ENCODE results near the gene EXOSC5.
"Not testable (repeated sequence)": the region's sequence is repeated elsewhere in the genome, so short reads cannot be mapped to it uniquely, and the experiment has no call there.

Gene EXOSC5

DNA sequence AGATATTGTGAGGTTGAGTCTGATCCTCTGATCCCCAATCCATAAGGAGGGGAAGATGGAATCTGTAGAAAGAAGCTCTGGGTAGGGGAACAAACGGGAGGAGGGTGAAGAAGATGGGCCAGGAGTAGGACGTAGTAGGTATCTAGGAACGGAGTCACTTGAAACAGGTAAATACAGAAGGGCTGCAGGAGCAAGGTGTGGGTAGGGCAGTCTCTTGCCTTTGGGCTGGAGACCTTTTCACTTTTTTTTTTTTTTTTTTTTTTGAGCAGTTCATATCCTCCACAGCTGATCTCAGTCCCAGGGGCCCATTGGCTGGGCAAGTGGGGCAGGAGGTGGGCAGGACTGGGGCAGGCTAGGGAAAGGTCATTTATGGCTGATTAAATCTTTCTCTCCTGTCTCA is 1.9 kb upstream of the EXOSC5 start:
- no peaks in the 10 kb centered on the region for H3K27me3 ChIP-seq (ENCODE audit: control insufficient read depth, insufficient read depth, low read length)
- H3K4me3 ChIP-seq (ENCODE audit: low read length) = peak overlapping the region; percentile 99
- H3K27ac ChIP-seq (ENCODE audit: low read length) = no peak overlapping the region
- peaks cover 3% of the 10 kb centered on the region for H3K36me3 ChIP-seq (ENCODE audit: control insufficient read depth, low read depth, low read length)
- H3K9ac ChIP-seq (ENCODE audit: low read length) = no peak overlapping the region
- H3K9me3 ChIP-seq (ENCODE audit: control insufficient read depth, low read depth, low read length) = no peaks in the 10 kb centered on the region
- peaks cover 6% of the 10 kb centered on the region for H3K4me1 ChIP-seq (ENCODE audit: control insufficient read depth, low read depth, low read length)

DNA sequence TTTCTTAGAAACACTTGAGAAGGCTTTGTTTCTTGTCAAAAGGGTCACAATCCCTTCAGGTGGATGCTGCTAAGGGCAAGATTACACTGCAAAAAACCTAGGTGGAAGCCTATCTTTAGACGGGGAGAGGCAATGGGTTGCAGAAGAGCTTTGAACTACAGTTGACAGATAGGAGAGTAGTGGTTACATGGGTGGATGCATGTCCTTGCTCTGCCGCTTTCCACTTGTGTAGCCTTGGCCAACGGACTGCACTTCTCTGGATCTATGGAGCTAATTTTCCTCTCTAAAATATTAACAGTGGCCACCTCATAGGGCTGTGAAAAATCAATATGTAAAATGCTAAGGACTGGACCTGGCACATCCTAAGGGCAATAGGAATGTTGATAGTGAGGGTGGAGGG is 1.4 kb upstream of the EXOSC5 start:
- Histone ChIP-seq H3K9ac (ENCODE audit: low read length) (peak overlapping the region; percentile 97), H3K9me3 (ENCODE audit: control insufficient read depth, low read depth, low read length) (no peaks in the 10 kb centered on the region), H3K4me3 (ENCODE audit: low read length) (peak overlapping the region; percentile 99), H3K36me3 (ENCODE audit: control insufficient read depth, low read depth, low read length) (peaks cover 3% of the 10 kb centered on the region), H3K4me1 (ENCODE audit: control insufficient read depth, low read depth, low read length) (peaks cover 6% of the 10 kb centered on the region), H3K27me3 (ENCODE audit: control insufficient read depth, insufficient read depth, low read length) (no peaks in the 10 kb centered on the region), H3K27ac (ENCODE audit: low read length) (no peak overlapping the region)

GRCh38 chr19:41398050-41398418 is 875 bp upstream of the EXOSC5 start:
- Histone ChIP-seq H3K4me1 (ENCODE audit: control insufficient read depth, low read depth, low read length) (peaks cover 6% of the 10 kb centered on the region), H3K27me3 (ENCODE audit: control insufficient read depth, insufficient read depth, low read length) (no peaks in the 10 kb centered on the region), H3K27ac (ENCODE audit: low read length) (peak overlapping the region; percentile 90), H3K4me3 (ENCODE audit: low read length) (peak overlapping the region; percentile 99), H3K36me3 (ENCODE audit: control insufficient read depth, low read depth, low read length) (peaks cover 3% of the 10 kb centered on the region), H3K9me3 (ENCODE audit: control insufficient read depth, low read depth, low read length) (no peaks in the 10 kb centered on the region), H3K9ac (ENCODE audit: low read length) (peak overlapping the region; percentile 97)

- peaks cover 15% of the 10 kb centered on the region for H3K36me3 ChIP-seq (ENCODE audit: control insufficient read depth, low read depth, low read length)
- peaks cover 6% of the 10 kb centered on the region for H3K4me1 ChIP-seq (ENCODE audit: control insufficient read depth, low read depth, low read length)
- H3K27me3 ChIP-seq (ENCODE audit: control insufficient read depth, insufficient read depth, low read length) = no peaks in the 10 kb centered on the region
- no peaks in the 10 kb centered on the region for H3K9me3 ChIP-seq (ENCODE audit: control insufficient read depth, low read depth, low read length)
- H3K9ac ChIP-seq (ENCODE audit: low read length) = no peak overlapping the region
- H3K4me3 ChIP-seq (ENCODE audit: low read length) = no peak overlapping the region
- no peak overlapping the region for H3K27ac ChIP-seq (ENCODE audit: low read length)
These were observed 1.8 kb downstream of the EXOSC5 start for GRCh38 chr19:41395355-41395754.

DNA sequence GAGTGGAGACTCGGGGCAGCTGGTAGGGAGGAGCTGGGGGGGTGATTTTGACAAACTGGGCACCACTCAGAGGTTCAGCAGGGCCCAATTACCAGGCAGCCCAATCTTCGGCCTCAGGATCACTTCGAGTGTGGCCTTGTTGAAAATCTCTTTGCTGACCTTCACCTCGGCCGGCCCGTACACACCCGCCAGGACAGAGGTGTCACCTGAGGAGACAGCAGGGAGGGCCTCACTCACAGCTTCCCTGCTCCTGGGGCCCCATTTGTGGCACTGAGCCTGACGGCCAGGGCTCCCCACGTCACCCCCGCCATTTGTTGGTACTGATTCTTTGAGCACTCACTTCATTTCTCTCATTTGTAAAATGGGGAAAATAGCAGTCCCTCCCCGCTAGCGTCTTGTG is 4.4 kb downstream of the EXOSC5 start:
- Histone ChIP-seq H3K36me3 (ENCODE audit: control insufficient read depth, low read depth, low read length) (peaks cover 25% of the 10 kb centered on the region), H3K27ac (ENCODE audit: low read length) (no peak overlapping the region), H3K9me3 (ENCODE audit: control insufficient read depth, low read depth, low read length) (no peaks in the 10 kb centered on the region)

DNA sequence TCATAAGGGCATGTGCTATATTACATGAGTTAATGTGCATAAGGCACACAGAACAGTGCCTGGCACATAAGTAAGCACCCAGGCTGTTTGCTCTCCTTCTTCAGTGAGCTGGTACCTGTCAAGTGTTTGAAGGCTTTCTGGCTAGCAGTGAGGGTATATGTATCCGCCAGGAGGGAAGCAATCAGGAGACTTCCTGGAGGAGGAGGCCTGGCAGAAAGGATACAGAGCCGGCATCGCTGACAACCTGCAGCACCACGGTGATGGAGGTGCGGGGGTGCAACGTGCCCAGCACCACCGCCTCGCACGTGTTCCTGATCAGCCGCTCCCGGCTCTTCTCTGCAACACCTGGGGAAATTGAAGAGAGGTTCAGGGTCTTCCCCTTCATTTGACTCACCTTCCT is 5.5 kb downstream of the EXOSC5 start:
- Histone ChIP-seq H3K9ac (ENCODE audit: low read length) (no peak overlapping the region), H3K4me1 (ENCODE audit: control insufficient read depth, low read depth, low read length) (no peaks in the 10 kb centered on the region), H3K36me3 (ENCODE audit: control insufficient read depth, low read depth, low read length) (peaks cover 31% of the 10 kb centered on the region), H3K27me3 (ENCODE audit: control insufficient read depth, insufficient read depth, low read length) (no peaks in the 10 kb centered on the region), H3K4me3 (ENCODE audit: low read length) (no peak overlapping the region), H3K27ac (ENCODE audit: low read length) (no peak overlapping the region), H3K9me3 (ENCODE audit: control insufficient read depth, low read depth, low read length) (no peaks in the 10 kb centered on the region)

More for the DNA sequence above, 4.4 kb downstream of the EXOSC5 start:
- no peak overlapping the region for H3K9ac ChIP-seq (ENCODE audit: low read length)
- no peaks in the 10 kb centered on the region for H3K27me3 ChIP-seq (ENCODE audit: control insufficient read depth, insufficient read depth, low read length)
- no peaks in the 10 kb centered on the region for H3K4me1 ChIP-seq (ENCODE audit: control insufficient read depth, low read depth, low read length)
- no peak overlapping the region for H3K4me3 ChIP-seq (ENCODE audit: low read length)

- Histone ChIP-seq H3K27ac (ENCODE audit: low read length) (no peak overlapping the region), H3K36me3 (ENCODE audit: control insufficient read depth, low read depth, low read length) (peaks cover 31% of the 10 kb centered on the region), H3K9me3 (ENCODE audit: control insufficient read depth, low read depth, low read length) (no peaks in the 10 kb centered on the region), H3K27me3 (ENCODE audit: control insufficient read depth, insufficient read depth, low read length) (no peaks in the 10 kb centered on the region), H3K4me1 (ENCODE audit: control insufficient read depth, low read depth, low read length) (no peaks in the 10 kb centered on the region), H3K4me3 (ENCODE audit: low read length) (no peak overlapping the region), H3K9ac (ENCODE audit: low read length) (no peak overlapping the region)
These were observed 10.7 kb downstream of the EXOSC5 start for GRCh38 chr19:41386442-41386841.

- no peaks in the 10 kb centered on the region for H3K27me3 ChIP-seq (ENCODE audit: control insufficient read depth, insufficient read depth, low read length)
- no peak overlapping the region for H3K9ac ChIP-seq (ENCODE audit: low read length)
- H3K9me3 ChIP-seq (ENCODE audit: control insufficient read depth, low read depth, low read length) = no peaks in the 10 kb centered on the region
- no peak overlapping the region for H3K27ac ChIP-seq (ENCODE audit: low read length)
- H3K4me1 ChIP-seq (ENCODE audit: control insufficient read depth, low read depth, low read length) = no peaks in the 10 kb centered on the region
- H3K4me3 ChIP-seq (ENCODE audit: low read length) = no peak overlapping the region
- peaks cover 14% of the 10 kb centered on the region for H3K36me3 ChIP-seq (ENCODE audit: control insufficient read depth, low read depth, low read length)
These were observed 12.8 kb downstream of the EXOSC5 start for GRCh38 chr19:41384351-41384750.

DNA sequence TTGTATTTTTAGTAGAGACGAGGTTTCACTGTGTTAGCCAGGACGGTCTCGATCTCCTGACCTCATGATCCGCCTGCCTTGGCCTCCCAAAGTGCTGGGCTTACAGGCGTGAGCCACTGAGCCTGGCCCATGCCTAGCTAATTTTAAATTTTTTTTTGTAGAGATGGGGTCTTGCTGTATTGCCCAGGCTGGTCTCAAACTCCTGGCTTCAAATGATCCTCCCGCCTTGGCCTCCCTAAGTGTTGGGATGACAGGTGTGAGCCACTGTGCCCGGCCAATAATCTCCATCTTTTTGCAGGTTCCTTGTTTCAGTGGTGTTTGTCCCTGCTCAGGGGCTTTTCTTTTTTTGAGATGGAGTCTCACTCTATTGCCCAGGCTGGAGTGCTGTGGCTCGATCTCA is 15.6 kb downstream of the EXOSC5 start:
- not testable (repeated sequence) for H3K4me3 ChIP-seq (ENCODE audit: low read length); H3K4me1 ChIP-seq (ENCODE audit: control insufficient read depth, low read depth, low read length); H3K27ac ChIP-seq (ENCODE audit: low read length); H3K9ac ChIP-seq (ENCODE audit: low read length); H3K36me3 ChIP-seq (ENCODE audit: control insufficient read depth, low read depth, low read length); H3K9me3 ChIP-seq (ENCODE audit: control insufficient read depth, low read depth, low read length); H3K27me3 ChIP-seq (ENCODE audit: control insufficient read depth, insufficient read depth, low read length)

- Histone ChIP-seq H3K27ac (ENCODE audit: low read length) (no peak overlapping the region), H3K4me3 (ENCODE audit: low read length) (no peak overlapping the region), H3K9ac (ENCODE audit: low read length) (no peak overlapping the region), H3K4me1 (ENCODE audit: control insufficient read depth, low read depth, low read length) (peaks cover 6% of the 10 kb centered on the region), H3K27me3 (ENCODE audit: control insufficient read depth, insufficient read depth, low read length) (peaks cover 8% of the 10 kb centered on the region), H3K9me3 (ENCODE audit: control insufficient read depth, low read depth, low read length) (no peaks in the 10 kb centered on the region), H3K36me3 (ENCODE audit: control insufficient read depth, low read depth, low read length) (no peaks in the 10 kb centered on the region)
These were observed 19.0 kb downstream of the EXOSC5 start for GRCh38 chr19:41377977-41378709.

DNA sequence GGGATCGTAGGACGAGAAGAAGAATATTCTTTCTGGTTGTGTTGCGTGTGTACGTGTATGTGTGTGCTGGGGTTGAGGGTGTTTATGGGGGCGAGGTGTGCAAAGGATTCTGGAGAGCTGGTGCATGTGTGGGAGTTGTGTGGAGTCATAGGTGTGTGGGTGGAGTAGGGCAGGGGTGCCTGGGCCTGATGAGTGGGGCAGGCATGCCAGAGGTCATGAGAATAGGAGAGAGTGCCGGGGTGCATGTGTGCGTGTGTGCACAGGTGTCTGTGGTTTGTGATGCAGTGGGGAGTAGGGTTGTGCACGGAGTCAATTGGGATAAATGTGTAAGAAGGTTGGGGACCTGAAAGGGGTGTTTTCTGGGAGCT is 20.2 kb downstream of the EXOSC5 start:
- no peaks in the 10 kb centered on the region for H3K36me3 ChIP-seq (ENCODE audit: control insufficient read depth, low read depth, low read length)
- H3K4me3 ChIP-seq (ENCODE audit: low read length) = peak overlapping the region; percentile 70
- H3K27me3 ChIP-seq (ENCODE audit: control insufficient read depth, insufficient read depth, low read length) = peaks cover 8% of the 10 kb centered on the region
- peak overlapping the region; percentile 8 for H3K9ac ChIP-seq (ENCODE audit: low read length)
- H3K4me1 ChIP-seq (ENCODE audit: control insufficient read depth, low read depth, low read length) = peaks cover 6% of the 10 kb centered on the region
- H3K9me3 ChIP-seq (ENCODE audit: control insufficient read depth, low read depth, low read length) = no peaks in the 10 kb centered on the region
- H3K27ac ChIP-seq (ENCODE audit: low read length) = no peak overlapping the region

GRCh38 chr19:41376241-41376997 is 20.7 kb downstream of the EXOSC5 start, which contains the start of gene TMEM91:
Gene TMEM91 (plus strand): TSS chr19:41376533. CDS start chr19:41378310, 1,777 bp downstream.
- peak within 1 kb of the TSS; percentile 8 for H3K9ac ChIP-seq (ENCODE audit: low read length)
- H3K4me1 ChIP-seq (ENCODE audit: control insufficient read depth, low read depth, low read length) = peaks cover 6% of the 10 kb centered on the region
- H3K27ac ChIP-seq (ENCODE audit: low read length) = no peak within 1 kb of the TSS
- peaks cover 8% of the 10 kb centered on the region for H3K27me3 ChIP-seq (ENCODE audit: control insufficient read depth, insufficient read depth, low read length)
- peak within 1 kb of the TSS; percentile 70 for H3K4me3 ChIP-seq (ENCODE audit: low read length)
- no peaks in the 10 kb centered on the region for H3K9me3 ChIP-seq (ENCODE audit: control insufficient read depth, low read depth, low read length)
- H3K36me3 ChIP-seq (ENCODE audit: control insufficient read depth, low read depth, low read length) = no peaks in the 10 kb centered on the region
